ENCODE data around the gene HTRA3.
"Not testable (repeated sequence)": the region's sequence is repeated elsewhere in the genome, so short reads cannot be mapped to it uniquely, and the experiment has no call there.

Gene HTRA3

DNA sequence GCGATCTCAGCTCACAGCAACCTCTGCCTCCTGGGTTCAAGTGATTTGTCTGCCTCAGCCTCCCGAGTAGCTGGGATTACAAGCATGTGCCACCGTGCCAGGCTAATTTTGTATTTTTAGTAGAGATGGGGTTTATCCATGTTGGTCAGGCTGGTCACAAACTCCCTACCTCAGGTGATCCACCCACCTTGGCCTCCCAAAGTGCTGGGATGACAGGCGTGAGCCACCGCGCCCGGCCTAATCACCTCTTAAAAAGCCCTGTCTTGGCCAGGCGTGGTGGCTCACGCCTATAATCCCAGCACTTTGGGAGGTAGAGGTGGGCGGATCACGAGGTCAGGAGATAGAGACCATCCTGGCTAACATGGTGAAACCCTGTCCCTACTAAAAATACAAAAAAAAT lies 79.7 kb downstream of the HTRA3 start:
- not testable (repeated sequence) for DNase-seq

DNA sequence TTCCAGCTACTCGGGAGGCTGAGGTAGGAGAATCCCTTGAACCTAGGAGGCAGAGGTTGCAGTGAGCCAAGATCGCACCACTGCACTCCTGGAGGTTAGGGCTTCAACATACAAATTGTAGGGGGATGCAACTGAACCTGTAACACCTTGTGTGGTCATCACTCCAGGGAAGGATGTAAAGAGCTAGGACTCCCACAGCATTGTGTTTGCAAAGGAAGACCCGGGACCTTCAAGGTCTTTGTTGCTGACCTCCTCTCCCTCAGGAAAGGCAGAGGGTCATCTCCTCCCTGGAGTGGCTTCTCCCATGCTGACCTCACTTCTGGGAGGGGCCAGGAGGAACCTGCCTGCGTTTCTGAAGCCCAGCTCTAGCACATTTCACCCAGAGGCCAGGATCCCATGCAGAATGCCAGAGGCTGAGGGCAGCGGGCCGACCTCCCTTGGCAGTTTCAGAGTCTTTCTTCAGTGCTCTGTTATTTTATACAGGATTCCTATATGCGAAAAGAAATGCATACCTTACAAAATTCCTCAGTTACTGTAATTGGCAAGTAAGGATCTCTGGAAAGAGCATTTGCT lies 80.2 kb downstream of the HTRA3 start:
- DNase-seq: no peak

DNA sequence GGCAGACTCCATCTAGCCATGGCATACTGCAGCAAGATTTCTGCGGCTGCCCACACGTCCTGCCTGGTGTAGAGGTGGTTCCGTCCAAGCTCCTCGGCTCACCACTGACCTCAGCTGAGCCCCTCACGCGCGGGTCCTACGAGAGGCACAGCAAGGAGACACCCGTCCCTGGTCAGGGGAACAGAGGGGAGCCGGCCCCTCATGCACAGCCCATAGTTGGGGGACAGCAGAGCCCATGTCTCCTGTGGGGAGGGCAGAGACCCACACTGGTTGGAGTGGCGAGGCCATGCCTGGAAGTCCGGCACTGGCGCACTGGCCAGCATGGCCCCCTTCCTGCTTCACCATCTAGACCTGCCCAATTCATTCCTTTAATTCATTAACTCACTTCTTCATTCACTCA lies 80.8 kb downstream of the HTRA3 start:
- no peak for DNase-seq

DNA sequence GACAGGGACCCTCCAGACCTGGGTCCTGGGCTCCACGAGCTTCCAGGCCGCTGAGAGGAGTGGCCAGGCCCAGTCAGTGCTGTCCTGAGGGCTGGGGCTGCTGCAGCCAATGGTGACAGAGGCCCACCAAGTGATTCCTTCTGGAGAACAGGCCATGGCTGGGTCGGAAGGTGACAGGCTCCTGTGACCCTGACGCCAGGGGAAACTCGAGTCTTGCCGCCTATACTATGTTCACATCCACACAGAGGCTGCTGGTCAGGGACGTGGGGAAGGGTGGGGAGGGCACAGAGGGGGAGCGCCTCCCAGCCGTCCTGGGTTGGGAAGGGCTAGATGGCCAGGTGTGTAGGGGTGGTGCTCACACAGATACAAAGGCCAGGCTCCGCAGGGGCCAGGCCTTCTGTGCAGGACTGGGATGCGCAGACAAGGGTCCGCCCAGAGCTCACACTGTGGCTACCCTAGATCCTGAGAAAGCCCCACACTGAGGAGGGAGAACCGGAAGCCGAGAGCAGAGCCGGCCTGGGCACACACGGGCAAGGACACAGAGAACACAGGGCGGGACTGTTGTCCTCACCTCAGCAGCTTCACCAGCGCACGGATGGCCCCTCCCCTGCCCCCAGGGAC lies 81.4 kb downstream of the HTRA3 start:
- DNase-seq: no peak

DNA sequence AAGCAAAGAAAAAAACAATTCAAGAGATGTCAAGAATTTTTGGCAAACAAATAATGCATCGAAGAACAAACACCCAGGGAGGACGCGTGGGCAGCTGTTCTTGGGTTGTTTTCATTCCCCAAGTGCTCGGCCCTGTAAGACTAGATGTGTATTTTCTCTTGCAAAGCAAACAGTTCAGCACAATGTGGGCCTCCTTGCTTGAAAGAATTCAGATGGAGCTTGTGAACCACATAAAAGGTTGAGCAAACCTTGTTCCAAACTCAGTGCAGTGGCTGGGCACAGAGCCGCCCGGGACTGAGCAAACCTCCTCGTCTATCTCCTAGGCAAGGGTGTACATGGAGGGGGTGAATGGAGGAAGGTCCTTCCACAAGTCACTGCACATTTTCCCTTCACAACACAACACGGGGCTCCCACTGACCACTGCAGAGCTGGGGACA lies 82.4 kb downstream of the HTRA3 start:
- no peak for DNase-seq

DNA sequence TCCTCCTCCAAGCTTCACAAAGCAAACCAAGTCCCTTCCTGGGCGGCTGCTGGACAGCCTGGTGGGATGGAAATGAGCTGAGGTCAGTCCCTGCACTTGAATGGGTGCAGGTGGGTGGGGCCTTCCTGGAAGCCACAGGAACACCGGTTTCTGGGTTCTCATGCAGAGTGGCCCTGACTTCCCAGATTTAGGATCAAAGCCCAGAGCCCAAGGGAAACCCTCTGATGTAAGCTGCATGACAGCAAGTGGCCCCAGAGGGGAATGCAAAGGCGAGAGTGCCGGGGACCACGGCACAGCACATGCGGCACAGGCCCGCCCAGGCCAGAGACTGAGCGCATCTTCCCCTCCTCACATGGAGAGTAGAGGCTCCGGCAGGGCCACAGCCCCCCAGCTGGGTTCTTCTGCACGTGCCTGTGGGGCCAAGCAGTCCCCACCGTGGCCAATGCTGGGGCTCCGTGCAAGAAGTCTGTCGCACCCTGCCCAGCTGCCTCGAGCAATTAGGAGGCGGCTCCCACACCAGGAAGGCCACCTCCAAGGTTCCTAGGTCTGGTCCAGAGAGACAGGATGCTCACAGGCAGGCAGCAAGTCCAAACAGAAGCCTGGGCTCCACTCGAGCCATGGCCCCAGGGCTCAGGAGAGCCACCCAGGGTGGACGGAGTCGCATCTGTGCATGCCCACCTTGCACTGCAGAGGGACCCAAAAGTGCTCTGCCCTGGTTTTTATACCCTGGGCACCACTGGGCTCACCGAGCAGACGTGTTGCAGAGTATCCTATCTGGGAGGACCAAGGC lies 83.0 kb downstream of the HTRA3 start:
- no peak for DNase-seq

DNA sequence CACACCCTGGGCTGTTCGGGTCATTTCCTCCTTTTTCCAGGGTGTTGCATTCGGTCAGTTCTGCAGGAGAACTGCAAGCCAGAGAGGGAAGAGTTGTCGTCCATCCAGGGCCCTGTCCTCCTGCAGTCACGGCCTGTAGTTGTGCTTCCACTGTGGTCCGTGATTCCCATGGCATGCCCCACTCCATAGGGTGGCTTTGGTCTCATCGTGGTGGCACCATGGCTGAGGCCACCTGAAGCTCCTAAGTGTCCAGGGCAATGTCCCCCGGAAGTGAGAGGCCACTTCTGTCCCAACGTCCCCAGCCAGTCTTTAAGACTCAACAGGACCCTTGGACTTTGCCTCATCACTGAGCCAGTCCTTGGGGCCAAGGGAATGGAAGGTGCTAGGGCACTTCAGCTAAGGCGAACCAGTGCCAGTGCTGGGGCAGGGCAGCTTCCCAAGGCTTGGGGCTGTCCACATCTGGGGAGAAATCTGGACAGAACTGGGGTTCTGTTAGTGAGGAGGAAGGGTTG lies 83.7 kb downstream of the HTRA3 start:
- no peak for DNase-seq

DNA sequence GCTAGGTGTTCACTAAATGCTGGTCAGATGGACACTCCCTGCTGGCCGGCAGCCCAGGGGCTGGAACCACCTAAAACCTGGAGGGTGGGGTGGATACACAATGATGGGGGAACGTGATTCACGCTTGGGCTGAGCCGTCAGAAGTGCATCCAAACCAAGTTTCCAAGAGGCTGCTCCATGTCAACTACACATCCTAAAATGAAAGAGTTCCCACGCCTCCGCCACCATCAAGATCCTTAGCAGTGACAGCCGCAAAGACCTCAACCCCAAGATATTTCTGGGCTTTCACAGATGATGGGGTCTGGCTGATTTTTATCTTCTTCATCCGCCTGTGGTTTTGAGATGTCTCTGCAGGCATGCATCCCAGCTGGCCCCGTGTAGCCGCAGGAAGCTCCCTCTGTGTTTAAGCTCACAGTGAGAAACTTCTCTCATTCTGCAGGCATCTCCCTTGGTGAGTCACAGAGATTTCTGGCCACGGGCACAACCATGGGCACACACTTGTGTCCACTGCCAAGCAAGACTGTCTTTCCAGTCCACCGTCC lies 84.4 kb downstream of the HTRA3 start:
- DNase-seq: no peak

DNA sequence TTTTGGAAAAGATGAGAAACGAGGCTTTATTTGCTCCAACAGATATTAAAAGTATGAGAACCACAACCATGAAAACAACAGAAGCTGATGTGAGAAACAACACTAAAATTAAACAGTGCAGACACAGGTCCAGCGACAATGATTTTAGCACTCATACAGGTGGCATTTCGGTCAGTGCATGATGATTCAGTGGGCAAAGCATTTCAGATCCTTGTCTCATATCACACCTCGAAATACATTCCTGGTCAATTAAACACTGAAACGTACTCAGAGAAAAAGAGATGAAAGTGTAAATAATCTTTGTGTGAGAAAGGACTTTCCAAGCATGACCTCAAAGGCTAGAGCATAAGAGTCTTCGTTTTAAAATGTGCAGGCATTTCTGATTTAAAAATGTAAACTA lies 85.8 kb downstream of the HTRA3 start:
- DNase-seq: no peak

DNA sequence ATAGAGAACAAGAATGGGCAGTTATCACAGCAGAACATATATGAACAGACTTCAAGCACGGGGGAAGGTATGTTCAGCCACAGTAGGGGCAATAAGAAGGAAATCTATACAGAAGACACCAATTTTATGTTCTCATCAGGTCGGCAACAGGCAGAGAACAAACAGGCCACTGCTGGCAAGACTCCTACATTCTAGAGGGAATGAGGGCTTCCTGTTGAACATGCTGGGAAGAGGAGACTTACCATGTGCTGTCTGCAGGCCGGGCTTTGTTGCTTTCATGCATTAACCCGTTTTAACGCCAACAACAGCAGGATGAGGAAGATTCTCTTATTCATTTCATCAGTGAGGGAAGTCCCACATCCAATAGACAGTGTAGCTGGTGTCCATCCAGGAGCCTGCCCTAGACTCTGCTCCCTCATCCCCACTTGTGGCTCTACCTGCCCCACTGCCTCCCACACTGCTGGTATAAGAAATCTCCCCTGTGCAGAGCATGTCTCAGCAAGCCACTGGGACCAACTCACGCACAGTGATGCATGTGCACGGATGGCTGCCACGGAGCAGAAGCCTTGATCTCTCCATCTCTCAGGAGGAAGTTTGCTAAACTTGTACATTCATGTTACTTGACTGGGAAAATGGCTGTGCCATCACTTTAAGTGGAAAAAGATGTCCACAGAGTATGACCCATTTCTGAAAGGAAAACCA lies 86.5 kb downstream of the HTRA3 start:
- DNase-seq: no peak

All from SW 1271 (cell line).